ENCODE results near the gene MXI1. TPM values are rescaled to one million over a fixed set of nuclear protein-coding genes. Genes with fewer than 3 reads are reported as not detected.

MXI1 gene
- total and polyA plus RNA-seq, 4 donors: 9.6 to 52.0 (median 14.2) TPM

DNA sequence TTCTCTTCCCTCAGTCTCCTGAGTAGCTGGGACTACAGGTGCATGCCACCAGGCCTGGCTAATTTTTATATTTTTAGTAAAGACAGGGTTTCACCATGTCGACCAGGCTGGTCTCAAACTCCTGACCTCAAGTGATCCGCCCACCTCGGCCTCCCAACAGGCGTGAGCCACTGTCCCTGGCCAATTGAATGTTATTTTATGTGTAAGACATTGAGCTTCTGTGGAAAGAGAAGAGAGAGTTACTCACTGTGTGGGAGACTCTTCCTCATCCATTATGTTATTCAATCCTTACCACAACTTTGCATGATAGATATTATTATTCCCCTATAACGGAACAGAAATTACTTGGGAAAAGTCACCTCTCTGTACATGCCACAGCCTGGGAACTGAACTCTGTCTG lies 32.6 kb upstream of the MXI1 start:
- Histone ChIP-seq H3K4me3 (ENCODE audit: low read depth in 1 of 3, low read length in 3 of 3) (no peak overlapping the region), H3K27ac (ENCODE audit: low read depth in 1 of 2, low read length in 2 of 2) (no peak overlapping the region), H3K9me3 (ENCODE audit: control insufficient read depth in 4 of 4, low read length in 3 of 4) (no peaks in the 10 kb centered on the region), H3K4me1 (ENCODE audit: control insufficient read depth in 4 of 4, insufficient read depth in 4 of 4, low read length in 3 of 4) (no peaks in the 10 kb centered on the region), H3K9ac (ENCODE audit: low read depth in 1 of 2, low read length in 2 of 2) (no peak overlapping the region), H3K27me3 (ENCODE audit: control insufficient read depth in 4 of 4, insufficient read depth in 4 of 4, low read length in 3 of 4) (no peaks in the 10 kb centered on the region), H3K36me3 (ENCODE audit: control insufficient read depth in 4 of 4, insufficient read depth in 3 of 4, low read depth in 1 of 4, low read length in 3 of 4) (no peaks in the 10 kb centered on the region)
- 96% methylated on average over 5 of the region's 5 CpGs for WGBS
- TF ChIP-seq, protein P1, sequence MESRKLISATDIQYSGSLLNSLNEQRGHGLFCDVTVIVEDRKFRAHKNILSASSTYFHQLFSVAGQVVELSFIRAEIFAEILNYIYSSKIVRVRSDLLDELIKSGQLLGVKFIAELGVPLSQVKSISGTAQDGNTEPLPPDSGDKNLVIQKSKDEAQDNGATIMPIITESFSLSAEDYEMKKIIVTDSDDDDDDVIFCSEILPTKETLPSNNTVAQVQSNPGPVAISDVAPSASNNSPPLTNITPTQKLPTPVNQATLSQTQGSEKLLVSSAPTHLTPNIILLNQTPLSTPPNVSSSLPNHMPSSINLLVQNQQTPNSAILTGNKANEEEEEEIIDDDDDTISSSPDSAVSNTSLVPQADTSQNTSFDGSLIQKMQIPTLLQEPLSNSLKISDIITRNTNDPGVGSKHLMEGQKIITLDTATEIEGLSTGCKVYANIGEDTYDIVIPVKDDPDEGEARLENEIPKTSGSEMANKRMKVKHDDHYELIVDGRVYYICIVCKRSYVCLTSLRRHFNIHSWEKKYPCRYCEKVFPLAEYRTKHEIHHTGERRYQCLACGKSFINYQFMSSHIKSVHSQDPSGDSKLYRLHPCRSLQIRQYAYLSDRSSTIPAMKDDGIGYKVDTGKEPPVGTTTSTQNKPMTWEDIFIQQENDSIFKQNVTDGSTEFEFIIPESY (IDR thresholded peaks at IDR 0.05): no peak
- TF ChIP-seq RXRA (IDR thresholded peaks at IDR 0.05) (no peak), JUND (IDR thresholded peaks at IDR 0.05) (no peak), EGR1 (IDR thresholded peaks at IDR 0.05; ENCODE audit: low read depth in 2 of 2) (no peak)
- TF ChIP-seq, protein P2, sequence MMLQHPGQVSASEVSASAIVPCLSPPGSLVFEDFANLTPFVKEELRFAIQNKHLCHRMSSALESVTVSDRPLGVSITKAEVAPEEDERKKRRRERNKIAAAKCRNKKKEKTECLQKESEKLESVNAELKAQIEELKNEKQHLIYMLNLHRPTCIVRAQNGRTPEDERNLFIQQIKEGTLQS (IDR thresholded peaks at IDR 0.05): no peak
- no peak for DNase-seq (ENCODE audit: low spot score)

DNA sequence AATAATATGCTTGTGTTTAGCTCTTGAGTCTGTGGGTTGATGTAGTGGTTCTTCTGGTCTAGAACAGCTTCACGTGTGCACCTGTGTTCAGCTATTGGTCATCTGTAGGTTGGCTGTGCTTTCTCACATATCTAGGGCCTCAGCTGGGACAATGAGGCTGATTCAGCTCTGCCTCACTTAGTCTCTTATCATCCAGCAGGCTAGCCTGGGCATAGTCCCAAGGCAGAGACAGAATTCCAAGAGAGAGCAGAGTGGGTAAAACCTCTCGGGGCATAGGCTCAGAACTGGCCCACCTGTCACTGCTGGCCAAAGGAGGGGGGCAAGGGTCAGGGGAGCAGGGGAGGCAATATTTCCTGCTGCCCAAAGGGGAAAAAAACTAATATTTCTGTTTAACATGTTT lies 32.0 kb upstream of the MXI1 start:
- Histone ChIP-seq H3K9ac (ENCODE audit: low read depth in 1 of 2, low read length in 2 of 2) (no peak overlapping the region), H3K9me3 (ENCODE audit: control insufficient read depth in 4 of 4, low read length in 3 of 4) (no peaks in the 10 kb centered on the region), H3K4me3 (ENCODE audit: low read depth in 1 of 3, low read length in 3 of 3) (no peak overlapping the region), H3K27me3 (ENCODE audit: control insufficient read depth in 4 of 4, insufficient read depth in 4 of 4, low read length in 3 of 4) (no peaks in the 10 kb centered on the region), H3K27ac (ENCODE audit: low read depth in 1 of 2, low read length in 2 of 2) (no peak overlapping the region), H3K36me3 (ENCODE audit: control insufficient read depth in 4 of 4, insufficient read depth in 3 of 4, low read depth in 1 of 4, low read length in 3 of 4) (no peaks in the 10 kb centered on the region), H3K4me1 (ENCODE audit: control insufficient read depth in 4 of 4, insufficient read depth in 4 of 4, low read length in 3 of 4) (no peaks in the 10 kb centered on the region)
- 92% methylated on average over 2 of the region's 2 CpGs for WGBS
- DNase-seq (ENCODE audit: low spot score): no peak
- TF ChIP-seq FOXA1 (IDR thresholded peaks at IDR 0.05): no peak
- TF ChIP-seq EGR1 (IDR thresholded peaks at IDR 0.05; ENCODE audit: low read depth in 2 of 2): no peak
- TF ChIP-seq, protein P1 (IDR thresholded peaks at IDR 0.05): no peak
- TF ChIP-seq FOXA2 (IDR thresholded peaks at IDR 0.05): no peak
- no peak for TF ChIP-seq NR2F2 (IDR thresholded peaks at IDR 0.05)
- no peak for TF ChIP-seq HNF4A (conservative IDR thresholded peaks at IDR 0.05)
- TF ChIP-seq TAF1 (conservative IDR thresholded peaks at IDR 0.05): no peak
- no peak for TF ChIP-seq RXRA (IDR thresholded peaks at IDR 0.05)
- TF ChIP-seq, protein P2 (IDR thresholded peaks at IDR 0.05): no peak
- no peak for TF ChIP-seq RAD21 (IDR thresholded peaks at IDR 0.05)
- TF ChIP-seq, protein P3, sequence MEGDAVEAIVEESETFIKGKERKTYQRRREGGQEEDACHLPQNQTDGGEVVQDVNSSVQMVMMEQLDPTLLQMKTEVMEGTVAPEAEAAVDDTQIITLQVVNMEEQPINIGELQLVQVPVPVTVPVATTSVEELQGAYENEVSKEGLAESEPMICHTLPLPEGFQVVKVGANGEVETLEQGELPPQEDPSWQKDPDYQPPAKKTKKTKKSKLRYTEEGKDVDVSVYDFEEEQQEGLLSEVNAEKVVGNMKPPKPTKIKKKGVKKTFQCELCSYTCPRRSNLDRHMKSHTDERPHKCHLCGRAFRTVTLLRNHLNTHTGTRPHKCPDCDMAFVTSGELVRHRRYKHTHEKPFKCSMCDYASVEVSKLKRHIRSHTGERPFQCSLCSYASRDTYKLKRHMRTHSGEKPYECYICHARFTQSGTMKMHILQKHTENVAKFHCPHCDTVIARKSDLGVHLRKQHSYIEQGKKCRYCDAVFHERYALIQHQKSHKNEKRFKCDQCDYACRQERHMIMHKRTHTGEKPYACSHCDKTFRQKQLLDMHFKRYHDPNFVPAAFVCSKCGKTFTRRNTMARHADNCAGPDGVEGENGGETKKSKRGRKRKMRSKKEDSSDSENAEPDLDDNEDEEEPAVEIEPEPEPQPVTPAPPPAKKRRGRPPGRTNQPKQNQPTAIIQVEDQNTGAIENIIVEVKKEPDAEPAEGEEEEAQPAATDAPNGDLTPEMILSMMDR (IDR thresholded peaks at IDR 0.05; ENCODE audit: low read depth, low read length, missing input control): no peak
- no peak for TF ChIP-seq GABPA (IDR thresholded peaks at IDR 0.05 in 1 of 2, conservative IDR thresholded peaks at IDR 0.05 in 1 of 2)
- TF ChIP-seq JUND (IDR thresholded peaks at IDR 0.05): no peak
- TF ChIP-seq, protein P4, sequence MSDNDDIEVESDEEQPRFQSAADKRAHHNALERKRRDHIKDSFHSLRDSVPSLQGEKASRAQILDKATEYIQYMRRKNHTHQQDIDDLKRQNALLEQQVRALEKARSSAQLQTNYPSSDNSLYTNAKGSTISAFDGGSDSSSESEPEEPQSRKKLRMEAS (IDR thresholded peaks at IDR 0.05): no peak
- TF ChIP-seq HNF4G (IDR thresholded peaks at IDR 0.05): no peak
- TF ChIP-seq YY1 (IDR thresholded peaks at IDR 0.05): no peak
